Measurements from ENCODE around the gene SEC14L5.

- TF ChIP-seq POLR2A (IDR thresholded peaks at IDR 0.05; ENCODE audit: low read length) (no peak), GATA1 (IDR thresholded peaks at IDR 0.05; ENCODE audit: low read depth, low read length) (no peak)
Observed at GRCh38 chr16:5018793-5019192, 60.7 kb downstream of the SEC14L5 start.
